Epithelial cell of esophagus (primary cell): ENCODE measurements around the gene IMP4.

Experiments used
- DNase-seq: peaks from one replicate; pipeline ENCODE4 v3.0.0; 2010; ENCODE audit warnings: low read depth
- H3K4me3 ChIP-seq: 2 replicates; pipeline ENCODE4 v1.5.1; 2011; ENCODE audit warnings: mild to moderate bottlenecking, low read length, control low read depth
- TF ChIP-seq, protein P1 (sequence below): IDR thresholded peaks from 2 replicates; pipeline ENCODE4 v1.5.1; 2011; ENCODE audit warnings: low read depth, mild to moderate bottlenecking, low read length, control low read depth, inconsistent platforms; ENCODE audit not compliant: insufficient read depth; ENCODE audit errors: missing control alignments

IMP4 gene

GRCh38 chr2:130381145-130381544 lies 38.4 kb downstream of the IMP4 start:
- no peak overlapping the region for H3K4me3 ChIP-seq
- TF ChIP-seq, protein P1, sequence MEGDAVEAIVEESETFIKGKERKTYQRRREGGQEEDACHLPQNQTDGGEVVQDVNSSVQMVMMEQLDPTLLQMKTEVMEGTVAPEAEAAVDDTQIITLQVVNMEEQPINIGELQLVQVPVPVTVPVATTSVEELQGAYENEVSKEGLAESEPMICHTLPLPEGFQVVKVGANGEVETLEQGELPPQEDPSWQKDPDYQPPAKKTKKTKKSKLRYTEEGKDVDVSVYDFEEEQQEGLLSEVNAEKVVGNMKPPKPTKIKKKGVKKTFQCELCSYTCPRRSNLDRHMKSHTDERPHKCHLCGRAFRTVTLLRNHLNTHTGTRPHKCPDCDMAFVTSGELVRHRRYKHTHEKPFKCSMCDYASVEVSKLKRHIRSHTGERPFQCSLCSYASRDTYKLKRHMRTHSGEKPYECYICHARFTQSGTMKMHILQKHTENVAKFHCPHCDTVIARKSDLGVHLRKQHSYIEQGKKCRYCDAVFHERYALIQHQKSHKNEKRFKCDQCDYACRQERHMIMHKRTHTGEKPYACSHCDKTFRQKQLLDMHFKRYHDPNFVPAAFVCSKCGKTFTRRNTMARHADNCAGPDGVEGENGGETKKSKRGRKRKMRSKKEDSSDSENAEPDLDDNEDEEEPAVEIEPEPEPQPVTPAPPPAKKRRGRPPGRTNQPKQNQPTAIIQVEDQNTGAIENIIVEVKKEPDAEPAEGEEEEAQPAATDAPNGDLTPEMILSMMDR: no peak
- DNase-seq: no peak

GRCh38 chr2:130381619-130382018 lies 38.9 kb downstream of the IMP4 start:
- TF ChIP-seq, protein P1: no peak
- no peak for DNase-seq
- H3K4me3 ChIP-seq: no peak overlapping the region

GRCh38 chr2:130382313-130382917 lies 39.7 kb downstream of the IMP4 start:
- no peak overlapping the region for H3K4me3 ChIP-seq
- TF ChIP-seq, protein P1: no peak
- DNase-seq: no peak

DNA sequence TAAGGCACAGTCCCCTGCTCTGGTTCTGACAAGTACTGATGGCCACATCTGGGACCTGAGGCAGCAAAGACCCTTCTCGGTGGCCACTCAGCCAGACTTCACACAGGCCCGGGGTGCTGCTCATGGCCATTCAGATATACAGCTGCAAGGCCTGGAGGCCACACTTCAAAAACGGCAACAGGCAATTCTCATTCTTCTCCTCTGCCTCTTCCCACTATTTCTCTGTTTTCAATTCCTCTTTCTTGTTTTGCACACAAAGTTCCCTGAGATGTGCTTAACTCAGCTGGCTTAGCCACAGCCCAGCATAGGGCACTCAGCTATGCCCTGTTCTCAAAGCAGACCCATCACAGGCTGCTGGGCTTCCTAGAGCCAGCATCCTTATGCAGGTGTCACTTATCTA lies 43.0 kb downstream of the IMP4 start:
- TF ChIP-seq, protein P1: no peak
- H3K4me3 ChIP-seq: no peak overlapping the region
- no peak for DNase-seq

DNA sequence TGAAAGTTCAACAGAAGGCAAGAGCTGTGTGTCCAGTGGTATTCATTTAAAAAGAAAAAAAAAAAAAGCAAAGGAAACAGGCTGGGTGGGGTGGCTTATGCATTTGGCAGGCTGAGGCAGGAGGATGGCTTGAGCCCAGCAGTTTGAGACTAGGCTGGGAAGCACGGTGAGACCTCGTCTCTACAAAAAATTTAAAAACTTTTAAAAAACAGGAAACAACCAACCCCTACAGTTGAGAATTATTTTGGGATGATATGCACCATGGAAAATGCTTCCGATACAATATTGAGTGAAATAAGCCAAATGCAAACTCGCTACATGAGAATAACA lies 44.3 kb downstream of the IMP4 start:
- H3K4me3 ChIP-seq: no peak overlapping the region
- DNase-seq: no peak
- TF ChIP-seq, protein P1: no peak

DNA sequence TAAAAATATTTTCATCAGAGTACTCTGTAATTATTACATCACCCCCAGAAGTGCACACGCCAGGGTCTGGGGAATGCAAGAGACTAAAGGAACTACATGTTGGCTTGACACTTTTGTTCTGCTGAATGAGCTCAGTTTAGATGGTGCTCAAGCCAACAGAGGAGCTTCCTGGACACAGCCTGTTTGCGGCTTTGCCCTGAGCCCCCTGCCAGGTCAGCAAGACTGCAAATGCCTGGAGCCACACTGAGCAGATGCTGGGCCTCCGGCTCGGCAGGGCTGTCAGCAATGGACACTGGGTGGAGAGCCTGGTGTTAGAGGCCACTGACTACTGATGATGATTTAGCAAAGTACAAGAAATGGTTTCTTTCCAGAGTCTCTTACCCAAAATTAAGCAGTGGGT lies 45.1 kb downstream of the IMP4 start:
- TF ChIP-seq, protein P1: no peak
- no peak overlapping the region for H3K4me3 ChIP-seq

DNA sequence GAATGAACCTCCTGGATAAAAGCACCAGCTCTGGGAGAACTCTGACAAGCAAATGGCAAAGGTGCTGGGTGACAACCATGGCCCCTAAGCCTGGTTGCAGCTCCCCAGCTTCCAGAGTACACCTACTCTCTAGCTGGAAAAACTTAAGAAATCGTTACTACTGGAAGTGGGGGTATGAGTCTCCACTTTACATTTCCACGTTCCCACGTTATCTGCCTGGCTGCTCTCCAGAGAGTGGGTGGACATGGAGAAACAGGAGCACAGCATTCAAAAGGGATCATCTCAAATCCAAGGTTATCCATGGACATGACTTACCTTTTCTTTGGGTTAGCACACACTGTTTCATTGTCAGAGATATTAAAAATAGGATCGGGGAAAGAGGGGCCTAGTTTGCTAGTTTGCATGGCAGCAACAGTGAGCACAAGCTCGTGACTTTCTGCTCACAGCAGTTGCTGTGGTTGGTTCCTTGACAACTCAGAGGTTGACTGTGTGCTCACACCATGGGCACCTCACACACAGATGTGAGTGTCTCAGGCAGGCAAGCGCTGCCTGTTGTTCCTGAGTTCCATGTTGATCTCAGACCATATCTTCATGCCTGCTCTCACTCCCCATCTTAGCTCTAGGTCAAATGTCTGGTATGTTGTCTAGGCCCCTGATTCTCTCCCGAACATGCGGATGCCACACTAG lies 45.7 kb downstream of the IMP4 start:
- no peak overlapping the region for H3K4me3 ChIP-seq
- TF ChIP-seq, protein P1: no peak
- DNase-seq: no peak

More for the DNA sequence above, 45.1 kb downstream of the IMP4 start:
- no peak for DNase-seq
